ENCODE measurements around the gene RASSF6. TPM values are rescaled to one million over a fixed set of nuclear protein-coding genes. Genes with fewer than 3 reads are reported as not detected.

RASSF6 gene, protein sequence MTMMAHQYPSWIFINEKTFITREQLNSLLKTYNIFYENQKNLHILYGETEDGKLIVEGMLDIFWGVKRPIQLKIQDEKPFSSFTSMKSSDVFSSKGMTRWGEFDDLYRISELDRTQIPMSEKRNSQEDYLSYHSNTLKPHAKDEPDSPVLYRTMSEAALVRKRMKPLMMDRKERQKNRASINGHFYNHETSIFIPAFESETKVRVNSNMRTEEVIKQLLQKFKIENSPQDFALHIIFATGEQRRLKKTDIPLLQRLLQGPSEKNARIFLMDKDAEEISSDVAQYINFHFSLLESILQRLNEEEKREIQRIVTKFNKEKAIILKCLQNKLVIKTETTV
- not detected in 2 replicates for total RNA-seq (2014; rRNA removed; shearing (Covaris generic))

DNA sequence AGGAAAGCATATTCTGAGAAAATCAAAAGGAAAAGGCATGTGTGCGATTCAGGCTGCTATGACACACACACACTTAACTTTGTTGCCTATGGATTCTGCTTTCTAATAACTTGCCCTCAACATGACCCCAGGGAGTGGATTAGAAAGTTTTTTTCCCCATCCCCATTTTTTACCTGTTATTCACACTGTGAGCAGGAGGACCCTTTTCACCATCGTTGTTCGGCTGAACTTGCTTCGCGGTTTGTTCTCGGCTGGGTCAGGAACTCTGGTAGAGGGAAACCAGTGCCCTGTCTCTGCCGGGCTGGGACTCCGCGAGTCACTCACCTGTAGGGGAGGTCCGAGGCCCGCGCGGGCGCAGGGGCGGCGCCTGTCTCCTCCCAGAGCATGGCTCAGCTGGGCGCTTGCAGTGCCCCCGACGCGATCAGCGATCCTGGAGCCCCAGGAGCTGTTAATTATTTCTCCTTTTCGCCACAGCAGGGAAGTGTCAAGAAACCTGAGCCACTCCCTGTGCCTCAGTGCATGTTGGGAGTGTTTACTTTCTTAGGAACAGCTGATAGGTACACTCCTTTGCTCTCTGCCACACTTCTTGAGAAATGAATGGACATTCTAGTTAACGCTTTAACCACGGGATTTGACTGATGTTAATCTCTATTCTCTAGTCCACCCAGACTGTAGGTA lies at the start of gene RASSF6:
Gene RASSF6, minus strand, starts transcription at position 322 of the 678 bp plus-strand sequence. CDS start 8,641 bp downstream, outside the sequence.

Small RNAs within 50 kb of the gene (small RNA-seq; reads per million reads assigned to genes)
- gene AC074250.1, result not detected

Other genes with a start within 250 kb of the RASSF6 start
- 0.05 TPM in 1 of 2 replicates, not detected in the other for gene ALB, start 216.1 kb downstream of the RASSF6 start, total RNA-seq (2014; rRNA removed; shearing (Covaris generic))
- not detected in 2 replicates for gene AFP, start 184.2 kb downstream of the RASSF6 start, total RNA-seq (2014; rRNA removed; shearing (Covaris generic))
- gene AFM, start 138.7 kb downstream of the RASSF6 start, total RNA-seq (2014; rRNA removed; shearing (Covaris generic)), result not detected in 2 replicates
- gene CXCL8, start 120.1 kb upstream of the RASSF6 start, total RNA-seq (2014; rRNA removed; shearing (Covaris generic)), result 34.0 and 34.1 TPM in 2 replicates
- not detected in 2 replicates for gene CXCL6, start 216.2 kb upstream of the RASSF6 start, total RNA-seq (2014; rRNA removed; shearing (Covaris generic))
- not detected in 2 replicates for gene PF4V1, start 232.9 kb upstream of the RASSF6 start, total RNA-seq (2014; rRNA removed; shearing (Covaris generic))
- gene CXCL1, start 249.0 kb upstream of the RASSF6 start, total RNA-seq (2014; rRNA removed; shearing (Covaris generic)), result 31.6 and 32.4 TPM in 2 replicates

Measured in A375 (cell line).